ENCODE measurements around the gene SGPP1. TPM values are rescaled to one million over a fixed set of nuclear protein-coding genes. Genes with fewer than 3 reads are reported as not detected.

Gene SGPP1
- total and polyA plus RNA-seq, 10 of the 15 experiments (the other 5 are each of a cell fraction or from before 2014, with no cell fraction given): 3.5 to 37.7 (median 25.5) TPM

DNA sequence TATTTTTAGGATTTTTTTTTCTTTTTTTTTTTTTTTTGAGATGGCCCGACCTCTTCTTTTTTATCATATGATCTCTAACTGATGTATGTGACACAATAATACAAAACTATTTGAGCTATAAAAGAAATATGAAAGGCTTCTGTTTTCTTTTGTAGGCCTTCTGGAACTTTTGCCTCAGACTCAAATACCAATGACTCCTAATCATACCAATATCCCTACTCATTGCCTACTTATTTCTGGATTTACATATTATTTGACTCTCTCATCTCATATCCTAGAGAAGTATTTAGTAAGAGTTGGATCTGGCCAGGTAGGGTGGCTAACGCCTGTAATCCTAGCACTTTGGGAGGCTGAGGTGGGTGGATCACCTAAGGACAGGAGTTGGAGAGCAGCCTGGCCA is 73.5 kb downstream of the SGPP1 start:
- Histone ChIP-seq H3K27ac (ENCODE audit: control insufficient read depth, insufficient read depth) (no peak overlapping the region), H3K4me3 (no peak overlapping the region), H3K4me2 (ENCODE audit: control insufficient read depth, insufficient read depth) (no peak overlapping the region), H2AFZ (ENCODE audit: control insufficient read depth, low read depth, low read length) (no peak overlapping the region), H4K20me1 (ENCODE audit: control insufficient read depth, insufficient read depth) (no peaks in the 10 kb centered on the region), H3K9me3 (replicated peaks; ENCODE audit: control insufficient read depth, insufficient read depth, low read length) (no peaks in the 10 kb centered on the region), H3K4me1 (ENCODE audit: control insufficient read depth, insufficient read depth, low read length) (no peaks in the 10 kb centered on the region), H3K27me3 (replicated peaks in 1 of 2; ENCODE audit: control insufficient read depth in 2 of 2, insufficient read depth in 2 of 2, low read length in 1 of 2) (no peaks in the 10 kb centered on the region), H3K9ac (ENCODE audit: control insufficient read depth, insufficient read depth, low read length) (no peak overlapping the region), H3K36me3 (ENCODE audit: control insufficient read depth in 2 of 2, insufficient read depth in 2 of 2, low read length in 1 of 2) (no peaks in the 10 kb centered on the region), H3K79me2 (ENCODE audit: control insufficient read depth, insufficient read depth, low read length) (no peaks in the 10 kb centered on the region)
- BruUV-seq (replicated peaks): no TSS peak
- no peak for FAIRE-seq
- RAD21 ChIA-PET (ENCODE audit: unreplicated experiment): interaction anchor here (0.9 kb wide), 1 partner anchor 11 kb away, joined by 3 read pairs; no protein-coding TSS in a partner anchor
- SMC1A ChIA-PET (ENCODE audit: uncharacterized antibody, unreplicated experiment): interaction anchor here (0.9 kb wide), 1 partner anchor 26 kb away, joined by 3 read pairs; no protein-coding TSS in a partner anchor
- no peak for TF ChIP-seq HDAC6 (IDR thresholded peaks at IDR 0.05; ENCODE audit: unreplicated experiment)
- no peak for TF ChIP-seq BACH1 (IDR thresholded peaks at IDR 0.05; ENCODE audit: borderline replicate concordance)
- TF ChIP-seq EZH2 (IDR thresholded peaks at IDR 0.05; ENCODE audit: borderline replicate concordance, control insufficient read depth, low read depth, low read length): no peak
- TF ChIP-seq TAF1 (IDR thresholded peaks at IDR 0.05; ENCODE audit: borderline replicate concordance, low read depth, low read length): no peak
- TF ChIP-seq, protein P1, sequence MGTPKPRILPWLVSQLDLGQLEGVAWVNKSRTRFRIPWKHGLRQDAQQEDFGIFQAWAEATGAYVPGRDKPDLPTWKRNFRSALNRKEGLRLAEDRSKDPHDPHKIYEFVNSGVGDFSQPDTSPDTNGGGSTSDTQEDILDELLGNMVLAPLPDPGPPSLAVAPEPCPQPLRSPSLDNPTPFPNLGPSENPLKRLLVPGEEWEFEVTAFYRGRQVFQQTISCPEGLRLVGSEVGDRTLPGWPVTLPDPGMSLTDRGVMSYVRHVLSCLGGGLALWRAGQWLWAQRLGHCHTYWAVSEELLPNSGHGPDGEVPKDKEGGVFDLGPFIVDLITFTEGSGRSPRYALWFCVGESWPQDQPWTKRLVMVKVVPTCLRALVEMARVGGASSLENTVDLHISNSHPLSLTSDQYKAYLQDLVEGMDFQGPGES (IDR thresholded peaks at IDR 0.05): no peak
- TF ChIP-seq NFYB (IDR thresholded peaks at IDR 0.05; ENCODE audit: insufficient read depth, low read depth, low read length): no peak
- TF ChIP-seq ASH2L (IDR thresholded peaks at IDR 0.05; ENCODE audit: borderline replicate concordance, low read depth): no peak
- TF ChIP-seq, protein P2, sequence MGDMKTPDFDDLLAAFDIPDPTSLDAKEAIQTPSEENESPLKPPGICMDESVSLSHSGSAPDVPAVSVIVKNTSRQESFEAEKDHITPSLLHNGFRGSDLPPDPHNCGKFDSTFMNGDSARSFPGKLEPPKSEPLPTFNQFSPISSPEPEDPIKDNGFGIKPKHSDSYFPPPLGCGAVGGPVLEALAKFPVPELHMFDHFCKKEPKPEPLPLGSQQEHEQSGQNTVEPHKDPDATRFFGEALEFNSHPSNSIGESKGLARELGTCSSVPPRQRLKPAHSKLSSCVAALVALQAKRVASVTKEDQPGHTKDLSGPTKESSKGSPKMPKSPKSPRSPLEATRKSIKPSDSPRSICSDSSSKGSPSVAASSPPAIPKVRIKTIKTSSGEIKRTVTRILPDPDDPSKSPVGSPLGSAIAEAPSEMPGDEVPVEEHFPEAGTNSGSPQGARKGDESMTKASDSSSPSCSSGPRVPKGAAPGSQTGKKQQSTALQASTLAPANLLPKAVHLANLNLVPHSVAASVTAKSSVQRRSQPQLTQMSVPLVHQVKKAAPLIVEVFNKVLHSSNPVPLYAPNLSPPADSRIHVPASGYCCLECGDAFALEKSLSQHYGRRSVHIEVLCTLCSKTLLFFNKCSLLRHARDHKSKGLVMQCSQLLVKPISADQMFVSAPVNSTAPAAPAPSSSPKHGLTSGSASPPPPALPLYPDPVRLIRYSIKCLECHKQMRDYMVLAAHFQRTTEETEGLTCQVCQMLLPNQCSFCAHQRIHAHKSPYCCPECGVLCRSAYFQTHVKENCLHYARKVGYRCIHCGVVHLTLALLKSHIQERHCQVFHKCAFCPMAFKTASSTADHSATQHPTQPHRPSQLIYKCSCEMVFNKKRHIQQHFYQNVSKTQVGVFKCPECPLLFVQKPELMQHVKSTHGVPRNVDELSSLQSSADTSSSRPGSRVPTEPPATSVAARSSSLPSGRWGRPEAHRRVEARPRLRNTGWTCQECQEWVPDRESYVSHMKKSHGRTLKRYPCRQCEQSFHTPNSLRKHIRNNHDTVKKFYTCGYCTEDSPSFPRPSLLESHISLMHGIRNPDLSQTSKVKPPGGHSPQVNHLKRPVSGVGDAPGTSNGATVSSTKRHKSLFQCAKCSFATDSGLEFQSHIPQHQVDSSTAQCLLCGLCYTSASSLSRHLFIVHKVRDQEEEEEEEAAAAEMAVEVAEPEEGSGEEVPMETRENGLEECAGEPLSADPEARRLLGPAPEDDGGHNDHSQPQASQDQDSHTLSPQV (IDR thresholded peaks at IDR 0.05): no peak
- TF ChIP-seq, protein P3, sequence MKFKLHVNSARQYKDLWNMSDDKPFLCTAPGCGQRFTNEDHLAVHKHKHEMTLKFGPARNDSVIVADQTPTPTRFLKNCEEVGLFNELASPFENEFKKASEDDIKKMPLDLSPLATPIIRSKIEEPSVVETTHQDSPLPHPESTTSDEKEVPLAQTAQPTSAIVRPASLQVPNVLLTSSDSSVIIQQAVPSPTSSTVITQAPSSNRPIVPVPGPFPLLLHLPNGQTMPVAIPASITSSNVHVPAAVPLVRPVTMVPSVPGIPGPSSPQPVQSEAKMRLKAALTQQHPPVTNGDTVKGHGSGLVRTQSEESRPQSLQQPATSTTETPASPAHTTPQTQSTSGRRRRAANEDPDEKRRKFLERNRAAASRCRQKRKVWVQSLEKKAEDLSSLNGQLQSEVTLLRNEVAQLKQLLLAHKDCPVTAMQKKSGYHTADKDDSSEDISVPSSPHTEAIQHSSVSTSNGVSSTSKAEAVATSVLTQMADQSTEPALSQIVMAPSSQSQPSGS (IDR thresholded peaks at IDR 0.05; ENCODE audit: low read length): no peak
- TF ChIP-seq TCF3 (IDR thresholded peaks at IDR 0.05; ENCODE audit: borderline replicate concordance, insufficient read depth, low read depth, low read length): no peak
- TF ChIP-seq, protein P4, sequence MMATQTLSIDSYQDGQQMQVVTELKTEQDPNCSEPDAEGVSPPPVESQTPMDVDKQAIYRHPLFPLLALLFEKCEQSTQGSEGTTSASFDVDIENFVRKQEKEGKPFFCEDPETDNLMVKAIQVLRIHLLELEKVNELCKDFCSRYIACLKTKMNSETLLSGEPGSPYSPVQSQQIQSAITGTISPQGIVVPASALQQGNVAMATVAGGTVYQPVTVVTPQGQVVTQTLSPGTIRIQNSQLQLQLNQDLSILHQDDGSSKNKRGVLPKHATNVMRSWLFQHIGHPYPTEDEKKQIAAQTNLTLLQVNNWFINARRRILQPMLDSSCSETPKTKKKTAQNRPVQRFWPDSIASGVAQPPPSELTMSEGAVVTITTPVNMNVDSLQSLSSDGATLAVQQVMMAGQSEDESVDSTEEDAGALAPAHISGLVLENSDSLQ (IDR thresholded peaks at IDR 0.05): no peak
- ATAC-seq: no peak
- 100% methylated on average over 1 of the region's 2 CpGs for WGBS (ENCODE audit: insufficient coverage, insufficient replicate concordance, low lambda C conversion rate, missing lambda C conversion rate)
- POLR2A ChIA-PET: interaction anchor here (0.5 to 1.2 kb wide), 3 partner anchors 15 to 98 kb away, joined by 3 to 7 read pairs (median 5); no protein-coding TSS in a partner anchor
- DNase-seq (ENCODE audit: low read depth, low spot score): no peak
- in situ Hi-C loops (cut with MboI) (no loop called here), intact Hi-C loops (cut with micrococcal nuclease; ENCODE audit: unreplicated experiment) (no loop called here)
- CTCF ChIA-PET: interaction anchor here (0.6 kb wide), 1 partner anchor 10 kb away, joined by 3 read pairs; no protein-coding TSS in a partner anchor
